Activated naive CD8-positive, alpha-beta T cell (primary cell): ENCODE data around the gene SRCIN1.

Experiments used
- H3K27ac Mint-ChIP-seq: one replicate; pipeline ENCODE4 v1.8.0; 2021; ENCODE audit warnings: mixed read lengths
- H3K27me3 Mint-ChIP-seq: one replicate; pipeline ENCODE4 v1.8.0; 2021; ENCODE audit warnings: mixed read lengths
- H3K36me3 Mint-ChIP-seq: one replicate; pipeline ENCODE4 v1.8.0; 2021; ENCODE audit warnings: mixed read lengths
- H3K4me1 Mint-ChIP-seq: one replicate; pipeline ENCODE4 v1.8.0; 2021; ENCODE audit warnings: low read depth, mixed read lengths
- H3K4me3 Mint-ChIP-seq: one replicate; pipeline ENCODE4 v1.8.0; 2021; ENCODE audit warnings: mild to moderate bottlenecking, mixed read lengths
- H3K9me3 Mint-ChIP-seq: one replicate; pipeline ENCODE4 v1.8.0; 2021; ENCODE audit warnings: low read depth, mixed read lengths

The SRCIN1 gene

DNA sequence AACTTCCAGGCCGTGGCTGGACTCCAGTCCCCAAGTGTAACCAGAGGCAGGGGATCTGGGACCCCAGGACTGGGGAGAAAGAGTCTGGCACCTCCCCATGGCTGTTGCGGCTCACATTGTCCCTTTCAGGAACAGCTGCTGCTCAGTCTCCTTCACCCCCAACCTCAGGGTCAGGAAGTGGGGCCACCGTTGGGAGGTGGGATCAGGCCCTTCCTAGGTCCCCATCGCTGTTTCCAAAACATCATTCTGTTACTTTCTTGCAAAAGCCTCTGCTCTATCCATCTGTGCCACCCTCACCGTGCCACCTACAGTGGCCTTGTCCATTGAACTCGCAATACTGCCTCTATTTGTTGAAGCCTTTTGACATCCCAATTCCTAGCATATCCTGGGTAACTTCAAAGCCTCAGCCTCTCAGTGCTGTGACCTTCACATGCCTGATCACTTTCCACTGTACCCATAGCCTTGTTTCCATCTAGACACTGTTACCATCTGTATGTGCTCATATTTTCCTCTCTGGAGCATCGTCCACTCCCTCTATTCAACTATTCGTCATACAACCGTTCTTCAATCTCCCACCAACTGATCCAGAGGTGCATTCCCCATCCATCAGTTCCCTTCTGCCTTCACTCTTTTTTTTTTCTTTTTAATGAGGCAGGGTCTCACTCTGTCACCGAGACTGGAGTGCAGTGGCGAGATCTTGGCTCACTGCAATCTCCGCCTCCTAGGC, 15.0 kb upstream of the SRCIN1 start:
- Mint-ChIP-seq H3K27ac (no peak overlapping the region), H3K4me1 (peaks cover 2% of the 10 kb centered on the region), H3K9me3 (no peaks in the 10 kb centered on the region), H3K4me3 (no peak overlapping the region), H3K36me3 (no peaks in the 10 kb centered on the region), H3K27me3 (peaks cover 11% of the 10 kb centered on the region)

DNA sequence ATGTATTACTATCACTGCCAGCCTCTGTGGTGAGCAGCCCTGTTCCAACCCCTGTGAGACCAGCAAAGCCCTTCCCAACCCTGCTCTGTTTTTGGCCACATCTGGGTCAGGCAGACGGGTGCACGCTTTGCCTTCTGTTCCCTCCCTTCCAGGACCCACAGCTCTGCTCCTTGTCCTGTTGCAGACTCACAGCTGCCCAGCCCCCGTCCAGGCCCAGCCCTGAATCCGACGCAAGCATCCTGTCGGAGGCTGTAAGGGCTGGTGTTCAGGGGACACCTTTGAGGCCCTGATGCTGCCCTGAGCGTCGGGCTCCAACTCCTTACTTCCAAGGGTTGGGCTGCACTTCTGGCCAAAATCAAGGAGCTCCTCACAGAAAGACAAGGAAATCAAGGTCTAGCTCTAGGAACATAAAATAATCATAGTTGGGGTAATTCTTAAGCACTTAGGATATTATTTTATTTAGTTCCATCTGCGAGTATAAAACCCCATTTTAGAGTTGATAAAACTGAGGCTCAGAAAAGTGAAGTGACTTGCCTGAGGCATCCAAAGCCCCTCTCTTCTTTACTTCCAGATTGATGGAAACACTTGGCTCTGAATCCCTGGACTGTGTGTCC, 14.3 kb upstream of the SRCIN1 start:
- no peak overlapping the region for H3K4me3 Mint-ChIP-seq
- H3K9me3 Mint-ChIP-seq = no peaks in the 10 kb centered on the region
- H3K27me3 Mint-ChIP-seq = peaks cover 11% of the 10 kb centered on the region
- H3K27ac Mint-ChIP-seq = no peak overlapping the region
- no peaks in the 10 kb centered on the region for H3K36me3 Mint-ChIP-seq
- peaks cover 2% of the 10 kb centered on the region for H3K4me1 Mint-ChIP-seq

DNA sequence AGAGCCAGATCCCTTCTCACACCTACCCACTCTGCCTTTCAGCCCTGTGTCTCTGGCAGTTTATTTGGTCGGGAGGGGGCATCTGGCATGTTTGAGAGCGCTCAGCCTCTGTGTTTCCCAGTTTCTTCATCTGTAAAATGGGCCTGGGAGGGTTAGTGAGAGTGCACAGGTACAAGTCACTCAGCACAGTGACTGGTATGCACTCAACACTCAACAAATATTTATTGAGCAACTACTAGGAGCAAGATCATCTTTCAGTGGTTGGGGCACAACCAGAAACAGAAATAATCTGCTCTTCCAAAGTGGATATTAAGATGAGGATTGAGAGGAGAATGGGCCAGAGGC, 13.7 kb upstream of the SRCIN1 start:
- H3K36me3 Mint-ChIP-seq = no peaks in the 10 kb centered on the region
- no peak overlapping the region for H3K27ac Mint-ChIP-seq
- no peak overlapping the region for H3K4me3 Mint-ChIP-seq
- no peaks in the 10 kb centered on the region for H3K9me3 Mint-ChIP-seq
- no peaks in the 10 kb centered on the region for H3K4me1 Mint-ChIP-seq
- peaks cover 8% of the 10 kb centered on the region for H3K27me3 Mint-ChIP-seq

DNA sequence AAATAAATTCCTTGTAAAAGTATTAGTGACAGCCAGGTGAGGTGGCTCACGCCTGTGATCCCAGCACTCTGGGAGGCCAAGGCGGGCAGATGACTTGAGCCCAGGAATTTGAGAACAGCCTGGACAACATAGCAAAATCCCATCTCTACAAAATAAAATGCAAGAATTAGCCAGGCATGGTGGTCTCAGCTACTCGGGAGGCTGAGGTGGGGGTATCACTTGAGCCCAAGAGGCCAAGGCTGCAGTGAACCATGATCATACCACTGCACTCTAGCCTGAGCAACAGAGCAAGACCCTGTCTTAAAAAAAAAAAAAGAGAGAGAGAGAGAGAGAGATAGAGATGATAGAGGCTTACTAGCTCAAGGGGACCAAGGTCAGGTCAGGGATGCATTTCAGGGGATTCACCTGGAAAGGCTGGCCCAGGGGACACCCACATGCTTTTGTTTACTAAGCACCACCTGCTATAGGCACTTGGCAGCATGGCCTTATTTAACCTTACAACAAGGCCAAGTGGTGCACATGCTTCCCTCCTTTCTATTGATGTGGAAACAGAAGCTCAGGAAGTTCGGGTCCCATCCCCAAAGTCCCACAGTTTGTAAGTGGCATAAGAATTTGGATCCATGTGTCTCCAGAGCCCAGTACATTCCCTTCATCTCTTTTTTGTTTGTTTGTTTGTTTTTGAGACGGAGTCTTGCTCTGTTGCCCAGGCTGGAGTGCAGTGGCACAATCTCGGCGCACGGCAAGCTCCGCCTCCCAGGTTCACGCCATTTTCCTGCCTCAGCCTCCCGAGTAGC, 12.4 kb upstream of the SRCIN1 start:
- Mint-ChIP-seq H3K27me3 (peaks cover 17% of the 10 kb centered on the region), H3K36me3 (no peaks in the 10 kb centered on the region)

DNA sequence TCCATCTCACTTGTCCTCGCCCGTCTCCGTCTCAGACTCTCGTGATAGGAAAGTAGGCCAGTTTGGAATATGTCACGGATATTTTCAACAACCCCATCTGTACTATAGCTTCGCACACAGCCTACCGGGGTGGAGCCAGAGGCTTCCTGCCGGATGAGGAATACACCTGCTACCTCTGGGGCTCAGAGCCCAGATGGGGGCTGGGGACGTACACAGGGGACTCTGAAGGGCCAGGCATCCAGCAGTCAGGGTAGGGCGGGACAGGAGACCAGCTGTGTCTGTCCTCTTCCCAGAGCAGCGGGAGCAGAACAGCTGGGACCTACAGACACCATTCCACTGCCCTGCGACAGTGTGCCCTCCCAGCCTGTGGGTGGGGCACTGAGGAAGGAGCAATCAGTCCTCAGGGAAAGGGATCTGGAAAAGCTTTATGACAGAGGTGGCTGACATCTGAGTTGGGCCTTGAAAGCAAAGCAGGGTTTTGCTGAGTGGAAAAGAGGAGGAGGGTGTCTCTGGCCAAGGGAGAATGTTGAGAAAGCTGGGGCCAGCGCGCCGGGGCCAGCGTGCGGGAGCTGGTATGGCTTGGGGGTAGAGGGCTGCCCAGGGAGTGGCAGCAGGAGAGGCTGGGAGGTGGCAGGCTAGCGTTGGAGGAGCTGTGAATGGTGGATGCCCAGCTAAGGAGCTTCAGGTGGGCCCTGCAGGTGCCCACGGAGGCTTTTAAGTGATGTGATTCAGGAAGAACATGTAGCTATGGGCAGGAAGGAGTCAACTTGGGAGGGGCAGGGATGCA, 11.5 kb upstream of the SRCIN1 start:
- no peaks in the 10 kb centered on the region for H3K4me1 Mint-ChIP-seq

More for the DNA sequence above, 12.4 kb upstream of the SRCIN1 start:
- Mint-ChIP-seq H3K4me3 (no peak overlapping the region), H3K27ac (no peak overlapping the region), H3K9me3 (no peaks in the 10 kb centered on the region), H3K4me1 (no peaks in the 10 kb centered on the region)

DNA sequence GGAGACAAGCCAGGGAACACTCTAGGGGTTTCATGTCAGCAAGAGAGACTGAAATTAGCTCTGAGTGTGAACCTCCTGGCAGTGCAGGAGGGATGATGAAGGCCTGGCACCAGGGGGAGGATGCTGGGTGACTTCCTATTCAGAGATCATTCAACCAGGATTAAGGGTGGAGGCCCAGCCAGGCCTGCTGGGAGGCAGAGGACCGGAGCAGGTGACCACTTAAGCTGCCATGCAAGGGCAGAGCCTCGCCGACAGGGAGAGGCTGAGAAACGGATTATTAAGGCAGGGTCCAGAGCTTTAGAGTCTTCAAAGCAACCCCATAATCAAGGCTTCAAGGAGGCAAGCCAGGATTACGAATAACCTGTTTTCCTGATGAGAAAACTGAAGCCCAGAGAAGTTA, 10.6 kb upstream of the SRCIN1 start:
- no peaks in the 10 kb centered on the region for H3K9me3 Mint-ChIP-seq
- no peak overlapping the region for H3K4me3 Mint-ChIP-seq
- H3K27me3 Mint-ChIP-seq = peaks cover 27% of the 10 kb centered on the region
- H3K27ac Mint-ChIP-seq = no peak overlapping the region
- peaks cover 6% of the 10 kb centered on the region for H3K36me3 Mint-ChIP-seq
- H3K4me1 Mint-ChIP-seq = no peaks in the 10 kb centered on the region

More for the DNA sequence above, 11.5 kb upstream of the SRCIN1 start:
- H3K36me3 Mint-ChIP-seq = peaks cover under 1% of the 10 kb centered on the region
- H3K27me3 Mint-ChIP-seq = peaks cover 19% of the 10 kb centered on the region
- H3K4me3 Mint-ChIP-seq = no peak overlapping the region
- no peak overlapping the region for H3K27ac Mint-ChIP-seq
- H3K9me3 Mint-ChIP-seq = no peaks in the 10 kb centered on the region

DNA sequence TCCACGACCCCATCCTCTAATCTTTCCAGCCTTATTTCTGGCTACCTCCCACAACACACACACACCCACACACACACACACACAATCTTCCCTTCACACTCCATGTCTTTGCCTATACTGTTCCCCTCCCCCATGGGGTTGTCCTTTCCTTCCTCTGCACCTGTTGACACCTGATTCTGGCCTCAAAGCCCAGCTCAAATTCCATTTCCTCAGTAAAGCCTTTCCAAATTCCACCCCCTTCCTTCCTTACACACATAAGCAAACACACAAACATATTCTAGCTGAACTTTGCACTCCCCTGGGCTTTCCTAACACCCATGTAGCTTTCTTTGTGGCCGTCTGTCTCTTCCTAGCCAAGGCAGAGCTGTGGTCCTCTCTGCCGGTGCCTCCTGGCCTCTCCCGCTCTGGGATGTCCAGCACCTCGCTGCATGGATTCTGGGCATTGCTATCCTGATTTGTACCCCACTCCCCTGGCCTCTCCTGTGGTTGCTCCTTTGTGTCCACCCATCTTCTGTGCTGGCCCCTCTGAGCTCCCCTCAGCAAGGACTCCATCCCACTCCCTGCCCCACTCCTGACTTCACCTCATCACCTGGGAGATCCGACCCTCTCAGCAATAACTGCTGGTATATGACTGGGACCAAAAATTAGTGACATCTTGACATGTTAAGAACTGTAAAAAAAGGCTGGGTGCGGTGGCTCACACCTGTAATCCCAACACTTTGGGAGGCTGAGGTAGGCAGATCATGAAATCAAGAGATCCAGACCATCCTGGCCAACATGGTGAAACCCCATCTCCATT, 8.4 kb upstream of the SRCIN1 start:
- H3K4me3 Mint-ChIP-seq = no peak overlapping the region
- no peaks in the 10 kb centered on the region for H3K4me1 Mint-ChIP-seq
- H3K27ac Mint-ChIP-seq = no peak overlapping the region
- H3K36me3 Mint-ChIP-seq = peaks cover 6% of the 10 kb centered on the region
- peaks cover 24% of the 10 kb centered on the region for H3K27me3 Mint-ChIP-seq
- H3K9me3 Mint-ChIP-seq = no peaks in the 10 kb centered on the region

- no peak overlapping the region for H3K27ac Mint-ChIP-seq
- H3K4me1 Mint-ChIP-seq = no peaks in the 10 kb centered on the region
- H3K4me3 Mint-ChIP-seq = no peak overlapping the region
- no peaks in the 10 kb centered on the region for H3K9me3 Mint-ChIP-seq
- peaks cover 26% of the 10 kb centered on the region for H3K27me3 Mint-ChIP-seq
- H3K36me3 Mint-ChIP-seq = peaks cover 6% of the 10 kb centered on the region
Measured at GRCh38 chr17:38613525-38613980, 7.8 kb upstream of the SRCIN1 start.

DNA sequence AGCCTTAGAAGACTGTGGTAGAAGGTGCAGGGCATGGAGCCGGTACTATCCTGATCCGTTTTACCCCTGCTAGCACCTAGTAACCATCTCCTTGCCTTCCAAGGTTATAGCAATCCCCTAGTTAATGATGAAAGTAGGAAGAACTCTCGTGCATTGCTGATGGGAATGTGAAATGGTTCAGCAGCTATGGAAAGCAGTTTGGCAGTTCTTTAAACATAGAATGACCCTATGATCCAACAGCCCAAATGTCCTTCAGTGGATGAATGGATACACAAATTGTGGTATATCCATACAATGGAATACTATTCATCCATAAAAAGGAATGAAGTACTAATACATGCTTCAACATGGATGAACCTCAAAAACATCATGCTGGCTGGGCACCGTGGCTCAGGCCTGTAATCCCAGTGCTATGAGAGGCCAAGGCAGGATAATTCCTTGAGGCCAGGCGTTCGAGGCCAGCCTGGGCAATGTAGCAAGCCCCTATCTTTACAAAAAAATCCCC, 6.2 kb upstream of the SRCIN1 start:
- Mint-ChIP-seq H3K36me3 (peaks cover 6% of the 10 kb centered on the region), H3K4me1 (peaks cover 4% of the 10 kb centered on the region), H3K9me3 (no peaks in the 10 kb centered on the region), H3K27me3 (peaks cover 39% of the 10 kb centered on the region), H3K4me3 (no peak overlapping the region), H3K27ac (no peak overlapping the region)

DNA sequence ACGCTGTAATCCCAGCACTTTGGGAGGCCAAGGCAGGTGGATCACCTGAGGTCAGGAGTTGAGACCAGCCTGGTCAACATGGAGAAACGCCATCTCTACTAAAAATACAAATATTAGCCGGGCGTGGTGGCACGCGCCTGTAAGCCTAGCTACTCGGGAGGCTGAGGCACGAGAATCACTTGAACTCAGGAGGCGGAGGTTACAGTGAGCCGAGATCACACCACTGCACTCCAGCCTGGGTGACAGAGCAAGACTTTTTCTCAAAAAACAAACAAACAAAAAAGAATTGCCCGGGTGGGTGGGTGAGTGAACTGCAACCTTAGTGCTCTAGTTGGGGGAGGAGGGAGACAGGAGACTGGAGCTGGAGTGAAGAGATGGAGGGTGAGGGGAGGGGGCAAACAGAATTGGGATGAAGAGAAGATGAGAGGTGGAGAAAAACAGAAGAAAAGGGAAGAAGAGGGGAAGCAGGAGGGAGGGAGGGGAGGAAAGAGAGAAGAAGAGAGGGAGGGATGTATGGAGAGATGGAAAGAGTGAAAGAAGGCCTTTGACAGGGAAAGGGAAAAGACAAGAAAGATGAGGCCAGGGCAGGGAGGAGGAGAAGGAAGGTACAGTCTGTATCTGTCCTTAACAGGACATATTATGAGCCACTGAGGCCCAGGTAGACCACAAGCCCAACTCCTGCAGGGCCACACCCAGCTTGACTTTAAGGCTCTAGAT, 5.5 kb upstream of the SRCIN1 start:
- Mint-ChIP-seq H3K27ac (no peak overlapping the region), H3K27me3 (peaks cover 39% of the 10 kb centered on the region), H3K9me3 (no peaks in the 10 kb centered on the region), H3K36me3 (peaks cover 6% of the 10 kb centered on the region), H3K4me1 (peaks cover 8% of the 10 kb centered on the region), H3K4me3 (no peak overlapping the region)

GRCh38 chr17:38609280-38610031, 3.7 kb upstream of the SRCIN1 start:
- H3K36me3 Mint-ChIP-seq = peaks cover 6% of the 10 kb centered on the region
- H3K27ac Mint-ChIP-seq = no peak overlapping the region
- H3K4me1 Mint-ChIP-seq = peaks cover 8% of the 10 kb centered on the region
- H3K4me3 Mint-ChIP-seq = no peak overlapping the region
- peaks cover 39% of the 10 kb centered on the region for H3K27me3 Mint-ChIP-seq
- H3K9me3 Mint-ChIP-seq = no peaks in the 10 kb centered on the region

GRCh38 chr17:38608648-38609047, 2.9 kb upstream of the SRCIN1 start:
- no peak overlapping the region for H3K27ac Mint-ChIP-seq

More at GRCh38 chr17:38608648-38609047, 2.9 kb upstream of the SRCIN1 start:
- peaks cover 8% of the 10 kb centered on the region for H3K4me1 Mint-ChIP-seq
- H3K36me3 Mint-ChIP-seq = peaks cover 6% of the 10 kb centered on the region
- H3K27me3 Mint-ChIP-seq = peaks cover 37% of the 10 kb centered on the region
- H3K9me3 Mint-ChIP-seq = no peaks in the 10 kb centered on the region
- no peak overlapping the region for H3K4me3 Mint-ChIP-seq
